Bladder microvascular endothelial cell (primary cell): ENCODE results near the gene GKN2. TPM values are rescaled to one million over a fixed set of nuclear protein-coding genes. Genes with fewer than 3 reads are reported as not detected.

Experiments
- total RNA-seq: library from RNA; depleted of rRNA; stranded (reverse); fragments of >200 nt; gene quantifications from 2 replicates; pipeline ENCODE4 v1.2.3, GENCODE V29; 2014

Gene GKN2
- total RNA-seq: not detected in 2 replicates

GRCh38 chr2:68952887-68953521, at the start of gene GKN2:
GKN2 (minus strand) TSS chr2:68952893; CDS start chr2:68952861, 32 bp downstream.

GRCh38 chr2:68974251-68974650, 21.6 kb upstream of the GKN2 start, which contains the start of gene GKN1:
GKN1 (plus strand) TSS chr2:68974636; CDS start chr2:68974678, 42 bp downstream.

Other genes with a start within 250 kb of the GKN2 start
- 10.4 and 11.7 TPM in 2 replicates for gene ARHGAP25, start 218.1 kb downstream of the GKN2 start, total RNA-seq
- gene BMP10, start 81.5 kb downstream of the GKN2 start, total RNA-seq: not detected in 2 replicates
- not detected in 2 replicates for gene GKN1, start 21.7 kb upstream of the GKN2 start, total RNA-seq
- 1.1 and 1.4 TPM in 2 replicates for gene ANTXR1, start 60.3 kb upstream of the GKN2 start, total RNA-seq